GM21786 (cell line): ENCODE data around the gene CNIH3.

Experiments
- ATAC-seq: cut with Tn5 transposase; IDR thresholded peaks from one replicate; pipeline ENCODE4 v1.9.1; 2021; ENCODE audit not compliant: unreplicated experiment

Gene CNIH3

GRCh38 chr1:224739997-224740684, 124.0 kb downstream of the CNIH3 start:
- peak; percentile 71 for ATAC-seq

DNA sequence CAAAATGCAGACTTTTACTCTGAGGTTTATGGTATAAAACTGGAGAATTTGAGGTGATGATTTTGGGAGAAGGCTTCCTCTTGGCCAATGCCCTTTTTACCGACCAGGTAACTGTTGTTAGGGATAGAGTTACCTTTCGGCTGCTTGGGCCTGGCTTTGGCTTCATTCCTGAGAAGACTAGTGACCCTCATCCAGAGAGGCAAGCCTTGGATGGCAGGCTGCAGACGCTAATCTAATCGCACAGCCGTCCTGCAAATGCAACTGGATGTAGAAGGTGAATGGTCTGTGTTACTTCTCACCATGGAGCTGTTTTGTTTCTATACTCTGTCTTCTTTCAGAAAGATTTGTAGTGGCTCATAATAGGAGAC, 124.6 kb downstream of the CNIH3 start:
- ATAC-seq = no peak

DNA sequence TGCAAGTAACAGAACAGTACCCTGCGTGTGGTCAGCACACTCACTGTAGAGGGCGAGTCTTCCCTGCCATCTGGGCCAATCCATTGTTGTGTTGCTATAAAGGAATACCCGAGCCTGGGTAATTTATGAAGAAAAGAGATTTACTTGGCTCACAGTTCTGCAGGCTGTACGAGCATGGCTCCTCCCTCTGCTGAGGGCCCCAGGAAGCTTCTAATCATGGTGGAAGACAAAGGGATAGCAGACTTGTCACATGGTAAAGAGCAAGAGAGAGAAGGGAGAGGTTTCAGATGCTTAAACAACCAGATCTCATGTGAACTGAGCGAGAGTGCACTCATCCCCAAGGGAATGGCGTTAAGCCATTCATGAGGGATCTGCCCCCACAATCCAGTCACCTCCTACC, 126.2 kb downstream of the CNIH3 start:
- no peak for ATAC-seq

DNA sequence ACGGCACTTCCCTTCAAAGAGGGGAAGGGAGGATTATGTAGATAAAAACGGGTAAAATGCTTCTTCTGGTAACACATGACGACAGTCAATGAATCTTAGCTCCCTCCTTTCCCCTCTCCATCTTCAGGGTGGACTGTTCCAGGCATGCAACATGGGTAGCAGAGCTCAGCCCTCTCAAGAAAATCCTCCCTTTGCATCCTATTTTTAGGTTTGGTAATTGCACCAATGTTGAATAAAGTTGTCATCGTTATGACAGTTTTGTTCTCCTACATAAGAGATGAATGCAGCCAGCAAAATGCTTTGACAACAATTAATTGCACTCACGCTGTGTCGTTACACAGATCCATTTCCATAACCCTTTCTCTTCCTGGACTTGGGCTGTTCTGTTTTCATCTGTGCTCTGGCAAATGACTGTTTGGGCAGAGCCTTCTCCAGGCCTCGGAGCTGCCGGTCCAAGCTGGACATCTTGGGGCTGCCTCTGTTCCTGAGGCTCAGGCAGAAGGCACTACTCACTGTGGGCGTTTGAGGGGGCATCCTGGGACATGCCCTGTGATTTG, 127.6 kb downstream of the CNIH3 start:
- no peak for ATAC-seq

GRCh38 chr1:224744521-224744920, 128.4 kb downstream of the CNIH3 start:
- no peak for ATAC-seq

GRCh38 chr1:224745394-224745793, 129.3 kb downstream of the CNIH3 start:
- no peak for ATAC-seq

DNA sequence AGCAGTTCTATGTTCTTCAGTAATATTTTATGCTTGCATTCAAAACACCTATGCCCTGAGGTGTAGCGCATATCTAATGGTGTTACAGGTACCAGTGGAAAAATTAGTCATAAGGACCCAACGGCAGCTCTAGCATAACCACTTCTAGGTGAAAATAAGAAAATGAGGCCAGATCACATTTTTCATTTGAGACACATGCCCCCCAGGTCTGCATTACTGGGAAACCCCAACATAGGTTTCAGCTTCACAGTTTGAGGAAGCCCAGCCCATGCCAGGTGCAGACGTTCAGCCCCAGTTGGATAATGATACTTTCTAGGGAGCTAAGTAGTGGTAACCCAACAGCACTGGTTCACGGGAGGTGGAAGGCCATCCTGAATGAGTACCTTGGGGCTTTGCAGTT, 129.8 kb downstream of the CNIH3 start:
- peak; percentile 48 for ATAC-seq

- peak; percentile 51 for ATAC-seq
Measured at GRCh38 chr1:224747578-224747977, 131.5 kb downstream of the CNIH3 start.

- no peak for ATAC-seq
Measured at GRCh38 chr1:224749916-224750315, 133.8 kb downstream of the CNIH3 start.

GRCh38 chr1:224751624-224752311, 135.7 kb downstream of the CNIH3 start:
- no peak for ATAC-seq

- ATAC-seq = no peak
Measured at GRCh38 chr1:224753491-224753890, 137.4 kb downstream of the CNIH3 start.

- ATAC-seq = no peak
Measured at GRCh38 chr1:224755586-224755985, 139.5 kb downstream of the CNIH3 start.

DNA sequence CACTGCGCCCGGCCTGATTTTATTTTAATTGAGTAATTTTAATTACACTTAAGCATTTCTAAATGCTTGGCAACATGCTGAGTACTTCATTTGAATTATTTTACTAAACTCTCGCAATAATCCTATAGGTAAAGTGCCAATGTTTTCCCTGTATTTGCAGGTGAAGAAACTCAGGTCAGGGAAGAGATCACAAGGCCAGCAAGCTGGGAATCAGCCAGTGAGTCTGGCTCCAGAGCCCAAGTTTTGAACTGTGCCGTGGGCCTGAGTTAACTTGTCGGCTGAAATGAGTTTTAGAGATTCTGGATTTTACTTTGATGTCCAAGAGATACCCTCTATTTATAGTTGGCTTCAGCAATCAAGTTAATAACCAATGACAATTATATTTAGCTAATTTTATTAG, 141.4 kb downstream of the CNIH3 start:
- ATAC-seq = no peak

GRCh38 chr1:224759135-224759534, 143.0 kb downstream of the CNIH3 start:
- no peak for ATAC-seq

GRCh38 chr1:224759681-224760091, 143.6 kb downstream of the CNIH3 start:
- ATAC-seq = no peak

GRCh38 chr1:224760163-224760562, 144.0 kb downstream of the CNIH3 start:
- ATAC-seq = no peak

- ATAC-seq = no peak
Measured at GRCh38 chr1:224761245-224761644, 145.1 kb downstream of the CNIH3 start.

- ATAC-seq = no peak
Measured at GRCh38 chr1:224762046-224762445, 145.9 kb downstream of the CNIH3 start.

DNA sequence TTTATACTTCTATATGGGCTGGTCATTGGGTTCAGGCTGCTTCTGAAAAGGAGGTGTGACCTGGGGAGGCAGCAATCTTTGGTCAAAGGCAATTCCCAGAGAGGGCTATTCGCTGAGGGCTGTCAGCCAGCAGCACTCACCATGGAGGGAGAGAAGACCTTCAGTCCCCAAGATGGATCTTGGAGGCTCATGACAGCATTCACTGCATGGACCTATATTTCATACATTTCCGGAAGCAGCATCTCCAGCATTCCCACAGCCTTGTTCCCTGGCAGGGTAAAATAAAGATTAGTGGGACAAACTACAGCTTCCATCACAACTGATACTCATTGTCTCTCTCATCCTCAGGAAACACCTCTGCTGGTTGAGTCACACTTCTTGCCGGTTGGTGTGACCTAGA, 146.6 kb downstream of the CNIH3 start:
- ATAC-seq = no peak

GRCh38 chr1:224763126-224763775, 147.1 kb downstream of the CNIH3 start:
- no peak for ATAC-seq

- ATAC-seq = no peak
Measured at GRCh38 chr1:224766266-224766665, 150.1 kb downstream of the CNIH3 start.

- ATAC-seq = no peak
Measured at GRCh38 chr1:224767031-224767430, 150.9 kb downstream of the CNIH3 start.
